IMR-90 (cell line): Measurements from ENCODE around the gene RYR2. TPM values are rescaled to one million over a fixed set of nuclear protein-coding genes. Genes with fewer than 3 reads are reported as not detected.

Source experiments
- ATAC-seq: fragments of 200-7000 bp; cut with Tn5 transposase; 2 replicates; pipeline ENCODE4 v1.9.1; 2020; ENCODE audit warnings: low read depth, mild to moderate bottlenecking, moderate library complexity
- BruUV-seq: library from RNA; stranded (reverse); fragments of 400-500 nt; replicated peaks from 2 replicates; lab custom pipeline; 2021; lab: Mats Ljungman, UMichigan
- CTCF ChIA-PET: fragments of 300-600 bp; formaldehyde crosslinking; extraction: SDS; loops from one replicate; lab custom pipeline; 2021; ENCODE audit warnings: antibody characterized with exemption; lab: Yijun Ruan, JAX
- POLR2A ChIA-PET: fragments of 300-600 bp; sonication (Branson Sonifier 250); formaldehyde crosslinking; loops from one replicate; lab custom pipeline; 2022; ENCODE audit warnings: antibody characterized with exemption; ENCODE audit not compliant: unreplicated experiment; lab: Charles Lee
- DNase-seq: peaks from one replicate; pipeline ENCODE4 v3.0.0; 2013
- H2AFZ ChIP-seq: replicated peaks from 2 replicates; pipeline ENCODE3; 2013; ENCODE audit warnings: low read length, mild to moderate bottlenecking; ENCODE audit not compliant: poor library complexity
- H2AK5ac ChIP-seq: 2 replicates; pipeline ENCODE4 v1.6.1; 2013; ENCODE audit warnings: low read depth, low read length, inconsistent platforms
- H2AK9ac ChIP-seq: replicated peaks from 2 replicates; pipeline ENCODE3; 2013; ENCODE audit warnings: mild to moderate bottlenecking, low read depth, low read length, moderate library complexity; ENCODE audit not compliant: poor library complexity
- H2BK120ac ChIP-seq: 2 replicates; pipeline ENCODE4 v1.6.1; 2013; ENCODE audit warnings: low read depth, low read length, inconsistent platforms
- H2BK15ac ChIP-seq: 3 replicates; pipeline ENCODE4 v1.6.1; 2013; ENCODE audit warnings: low read depth, low read length, inconsistent platforms
- H2BK20ac ChIP-seq: 2 replicates; pipeline ENCODE4 v1.6.1; 2013; ENCODE audit warnings: low read depth, mild to moderate bottlenecking, inconsistent platforms, low read length, moderate library complexity
- H2BK5ac ChIP-seq: 2 replicates; pipeline ENCODE4 v1.6.1; 2013; ENCODE audit warnings: mild to moderate bottlenecking, low read depth, low read length, inconsistent platforms; ENCODE audit not compliant: poor library complexity, severe bottlenecking
- H3K14ac ChIP-seq: replicated peaks from 2 replicates; pipeline ENCODE4 v1.6.1; 2013; ENCODE audit warnings: low read depth, low read length, inconsistent platforms
- H3K18ac ChIP-seq: 2 replicates; pipeline ENCODE4 v1.6.1; 2013; ENCODE audit warnings: low read depth, low read length, control low read depth
- H3K23ac ChIP-seq: 2 replicates; pipeline ENCODE4 v1.6.1; 2013; ENCODE audit warnings: low read depth, low read length, inconsistent platforms
- H3K27ac ChIP-seq: 2 replicates; pipeline ENCODE4 v1.5.1; 2013; ENCODE audit warnings: mild to moderate bottlenecking, control low read depth, low read length; ENCODE audit not compliant: insufficient read depth
- H3K27me3 ChIP-seq: 2 replicates; pipeline ENCODE4 v1.6.1; 2013; ENCODE audit warnings: low read length; ENCODE audit not compliant: control insufficient read depth, insufficient read depth
- H3K36me3 ChIP-seq: 2 replicates; pipeline ENCODE4 v1.6.1; 2013; ENCODE audit warnings: low read length, mixed read lengths; ENCODE audit not compliant: control insufficient read depth, insufficient read depth
- H3K4ac ChIP-seq: 2 replicates; pipeline ENCODE4 v1.6.1; 2013; ENCODE audit warnings: low read depth, low read length, inconsistent platforms
- H3K4me1 ChIP-seq: 2 replicates; pipeline ENCODE4 v1.6.1; 2013; ENCODE audit warnings: low read length, mixed read lengths; ENCODE audit not compliant: control insufficient read depth, insufficient read depth
- H3K4me2 ChIP-seq: 2 replicates; pipeline ENCODE4 v1.6.1; 2013; ENCODE audit warnings: low read depth, mild to moderate bottlenecking, control low read depth, low read length, moderate library complexity
- H3K4me3 ChIP-seq: 2 replicates; pipeline ENCODE4 v1.5.1; 2013; ENCODE audit warnings: low read depth, mild to moderate bottlenecking, control low read depth, low read length, moderate library complexity; ENCODE audit not compliant: insufficient read depth
- H3K56ac ChIP-seq: 2 replicates; pipeline ENCODE4 v1.6.1; 2013; ENCODE audit warnings: low read length, inconsistent platforms; ENCODE audit not compliant: insufficient read depth; ENCODE audit errors: extremely low read depth
- H3K79me1 ChIP-seq, 2 experiments: 2 replicates each; pipeline ENCODE4 v1.6.1; 2013; ENCODE audit warnings: low read length in 2 of 2, inconsistent platforms in 1 of 2, low read depth in 1 of 2
- H3K9ac ChIP-seq: 2 replicates; pipeline ENCODE4 v1.6.1; 2013; ENCODE audit warnings: low read depth, low read length, control low read depth
- H3K9me1 ChIP-seq: 2 replicates; pipeline ENCODE4 v1.6.1; 2013; ENCODE audit warnings: low read length, inconsistent platforms; ENCODE audit not compliant: insufficient read depth
- H3K9me3 ChIP-seq: 2 replicates; pipeline ENCODE4 v1.6.1; 2013; ENCODE audit warnings: low read length; ENCODE audit not compliant: control insufficient read depth, insufficient read depth
- H4K20me1 ChIP-seq: 2 replicates; pipeline ENCODE4 v1.6.1; 2013; ENCODE audit warnings: low read length, inconsistent platforms; ENCODE audit not compliant: insufficient read depth
- H4K5ac ChIP-seq: 2 replicates; pipeline ENCODE4 v1.6.1; 2013; ENCODE audit warnings: mild to moderate bottlenecking, low read depth, low read length, control low read depth
- H4K8ac ChIP-seq, 2 experiments: 2 replicates each; pipeline ENCODE4 v1.6.1; 2013; ENCODE audit warnings: low read depth in 2 of 2, low read length in 2 of 2, control low read depth in 1 of 2, inconsistent platforms in 1 of 2
- H4K91ac ChIP-seq: 2 replicates; pipeline ENCODE4 v1.6.1; 2013; ENCODE audit warnings: low read depth, low read length, inconsistent platforms; ENCODE audit not compliant: insufficient read depth
- BHLHE40 ChIP-seq: fragments of 150-350 bp; IDR thresholded peaks from 2 replicates; pipeline ENCODE4 v1.6.1; 2016; ENCODE audit warnings: mild to moderate bottlenecking, low read depth, low read length
- CEBPB ChIP-seq: IDR thresholded peaks from 2 replicates; pipeline ENCODE4 v1.6.1; 2012; ENCODE audit warnings: low read depth, low read length, improper control_type of control experiment
- CHD1 ChIP-seq: IDR thresholded peaks from 2 replicates; pipeline ENCODE4 v1.6.1; 2012; ENCODE audit warnings: low read depth, low read length, improper control_type of control experiment
- FOS ChIP-seq: fragments of 150-350 bp; IDR thresholded peaks from 2 replicates; pipeline ENCODE4 v1.6.1; 2016; ENCODE audit warnings: low read depth, low read length
- MAFK ChIP-seq: IDR thresholded peaks from 2 replicates; pipeline ENCODE4 v1.6.1; 2012; ENCODE audit warnings: low read depth, low read length, improper control_type of control experiment
- MAZ ChIP-seq: IDR thresholded peaks from 2 replicates; pipeline ENCODE4 v1.6.1; 2012; ENCODE audit warnings: low read depth, mild to moderate bottlenecking, low read length, improper control_type of control experiment, moderate library complexity, borderline replicate concordance
- MXI1 ChIP-seq: IDR thresholded peaks from 2 replicates; pipeline ENCODE4 v1.6.1; 2012; ENCODE audit warnings: low read depth, mild to moderate bottlenecking, low read length, moderate library complexity, borderline replicate concordance
- NFE2L2 ChIP-seq: fragments of 150-350 bp; IDR thresholded peaks from 2 replicates; pipeline ENCODE4 v1.6.1; 2016; ENCODE audit warnings: low read depth, mild to moderate bottlenecking, low read length
- POLR2A ChIP-seq: IDR thresholded peaks from 2 replicates; pipeline ENCODE4 v1.6.1; 2012; ENCODE audit warnings: mild to moderate bottlenecking, low read depth, low read length
- RAD21 ChIP-seq: IDR thresholded peaks from 2 replicates; pipeline ENCODE4 v1.6.1; 2012; ENCODE audit warnings: low read length, improper control_type of control experiment
- RCOR1 ChIP-seq: IDR thresholded peaks from 2 replicates; pipeline ENCODE4 v1.6.1; 2012; ENCODE audit warnings: mild to moderate bottlenecking, low read length, improper control_type of control experiment; ENCODE audit not compliant: insufficient replicate concordance
- RFX5 ChIP-seq: IDR thresholded peaks from 2 replicates; pipeline ENCODE4 v1.8.0; 2012; ENCODE audit warnings: low read depth, mild to moderate bottlenecking, low read length, moderate library complexity
- SMC3 ChIP-seq: fragments of 150-350 bp; IDR thresholded peaks from 2 replicates; pipeline ENCODE4 v1.6.1; 2016; ENCODE audit warnings: low read depth, mild to moderate bottlenecking, antibody characterized with exemption, low read length, moderate library complexity
- WGBS, 2 experiments: methylation state at CpG; one replicate each; pipeline versions ENCODE4 v1.1.5 to v1.1.7; 2013; ENCODE audit warnings: missing lambda C conversion rate in 2 of 2; ENCODE audit not compliant: insufficient read length in 1 of 2; ENCODE audit errors: extremely low coverage in 2 of 2; 5-methylcytosine and 5-hydroxymethylcytosine counted together
- dilution Hi-C: fragments of 300-500 bp; cut with HindIII; formaldehyde crosslinking; loops from one replicate; pipeline ENCODE4 v1.14.3; 2018; ENCODE audit warnings: low sequenced_read_pairs; ENCODE audit not compliant: unreplicated experiment
- in situ Hi-C: fragments of 300-500 bp; cut with MboI; formaldehyde crosslinking; loops from 3 replicates; pipeline ENCODE4 v1.14.3; 2019; ENCODE audit warnings: low sequenced_read_pairs, inconsistent platforms, mixed read lengths
- intact Hi-C: fragments of 100-400 bp; cut with micrococcal nuclease; formaldehyde crosslinking; loops from 2 replicates; pipeline ENCODE4 v1.10.0; 2022
- polyA plus RNA-seq, 3 experiments: library from polyadenylated mRNA; depleted of rRNA; stranded (reverse); fragments of >200 nt; gene quantifications; 2 replicates each; pipeline ENCODE4 v1.2.3, GENCODE V29; 2012; ENCODE audit warnings: low replicate concordance in 1 of 3
- total RNA-seq: library from RNA; depleted of rRNA; stranded (reverse); fragments of >200 nt; gene quantifications from 2 replicates; pipeline ENCODE4 v1.2.3, GENCODE V29; 2012
- TF ChIP-seq, protein P1 (sequence below): fragments of 150-350 bp; IDR thresholded peaks from 2 replicates; pipeline ENCODE4 v1.6.1; 2017; ENCODE audit warnings: mild to moderate bottlenecking, antibody characterized with exemption, low read length, low read depth
- TF ChIP-seq, protein P2 (sequence below): fragments of 150-350 bp; IDR thresholded peaks from 2 replicates; pipeline ENCODE4 v1.6.1; 2016; ENCODE audit warnings: low read depth, mild to moderate bottlenecking, low read length, moderate library complexity, borderline replicate concordance

Gene RYR2
- total and polyA plus RNA-seq, 2 of the 4 experiments (the other 2 are of a cell fraction) = not detected

DNA sequence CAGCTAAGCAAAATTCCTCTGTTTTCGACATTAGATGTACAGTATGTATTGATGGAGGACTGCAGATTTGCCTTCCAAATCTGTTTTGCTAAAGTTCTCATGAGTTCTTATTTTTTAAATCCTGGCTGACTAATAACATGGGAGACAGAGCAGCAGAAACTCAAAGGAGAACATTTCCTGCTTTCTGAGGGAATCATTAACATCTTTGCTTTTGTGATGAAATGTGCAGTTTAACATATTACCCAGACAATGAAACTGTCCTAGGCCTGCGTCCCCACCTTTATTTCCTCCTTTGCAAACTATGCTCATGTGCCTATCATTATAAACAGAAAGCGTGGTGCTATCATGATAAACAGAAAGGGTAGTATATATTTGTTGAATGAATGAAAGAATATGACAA lies 698.9 kb downstream of the RYR2 start:
- no peak overlapping the region for H2AK5ac ChIP-seq
- H2AFZ ChIP-seq = no peak overlapping the region
- H3K4me3 ChIP-seq = no peak overlapping the region
- CTCF ChIA-PET = interaction anchor here (0.6 kb wide), 1 partner anchor 1870 kb away, joined by 3 read pairs; no protein-coding TSS in a partner anchor
- H3K9me1 ChIP-seq = no peaks in the 10 kb centered on the region
- H2BK15ac ChIP-seq = no peak overlapping the region
- no peak overlapping the region for H4K91ac ChIP-seq
- no peak overlapping the region for H3K4me2 ChIP-seq
- no peak overlapping the region for H2AK9ac ChIP-seq
- no peak overlapping the region for H2BK120ac ChIP-seq
- WGBS, 2 experiments = no CpG with 5 or more reads among the region's 3 CpGs
- no peak for ATAC-seq
- no peak overlapping the region for H4K8ac ChIP-seq
- H3K18ac ChIP-seq = no peak overlapping the region
- no peaks in the 10 kb centered on the region for H4K20me1 ChIP-seq
- no peak for TF ChIP-seq CEBPB
- TF ChIP-seq RCOR1 = no peak
- no peak for TF ChIP-seq NFE2L2
- TF ChIP-seq MAFK = no peak
- no peak for TF ChIP-seq BHLHE40
- TF ChIP-seq, protein P1, sequence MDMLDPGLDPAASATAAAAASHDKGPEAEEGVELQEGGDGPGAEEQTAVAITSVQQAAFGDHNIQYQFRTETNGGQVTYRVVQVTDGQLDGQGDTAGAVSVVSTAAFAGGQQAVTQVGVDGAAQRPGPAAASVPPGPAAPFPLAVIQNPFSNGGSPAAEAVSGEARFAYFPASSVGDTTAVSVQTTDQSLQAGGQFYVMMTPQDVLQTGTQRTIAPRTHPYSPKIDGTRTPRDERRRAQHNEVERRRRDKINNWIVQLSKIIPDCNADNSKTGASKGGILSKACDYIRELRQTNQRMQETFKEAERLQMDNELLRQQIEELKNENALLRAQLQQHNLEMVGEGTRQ = no peak
- TF ChIP-seq MAZ = no peak
- TF ChIP-seq FOS = no peak
- TF ChIP-seq, protein P2, sequence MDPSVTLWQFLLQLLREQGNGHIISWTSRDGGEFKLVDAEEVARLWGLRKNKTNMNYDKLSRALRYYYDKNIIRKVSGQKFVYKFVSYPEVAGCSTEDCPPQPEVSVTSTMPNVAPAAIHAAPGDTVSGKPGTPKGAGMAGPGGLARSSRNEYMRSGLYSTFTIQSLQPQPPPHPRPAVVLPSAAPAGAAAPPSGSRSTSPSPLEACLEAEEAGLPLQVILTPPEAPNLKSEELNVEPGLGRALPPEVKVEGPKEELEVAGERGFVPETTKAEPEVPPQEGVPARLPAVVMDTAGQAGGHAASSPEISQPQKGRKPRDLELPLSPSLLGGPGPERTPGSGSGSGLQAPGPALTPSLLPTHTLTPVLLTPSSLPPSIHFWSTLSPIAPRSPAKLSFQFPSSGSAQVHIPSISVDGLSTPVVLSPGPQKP = no peak
- TF ChIP-seq SMC3 = no peak
- no peak for TF ChIP-seq RAD21
- no peak for TF ChIP-seq CHD1
- TF ChIP-seq RFX5 = no peak
- TF ChIP-seq MXI1 = no peak
- TF ChIP-seq POLR2A = no peak
- dilution Hi-C loops = no loop called here
- POLR2A ChIA-PET = no interaction called here
- DNase-seq = no peak
- no peak overlapping the region for H3K23ac ChIP-seq
- H3K9me3 ChIP-seq = no peaks in the 10 kb centered on the region
- no peak overlapping the region for H3K56ac ChIP-seq
- no peaks in the 10 kb centered on the region for H3K36me3 ChIP-seq
- no peak overlapping the region for H3K14ac ChIP-seq
- no peak overlapping the region for H3K27ac ChIP-seq
- no peaks in the 10 kb centered on the region for H3K79me1 ChIP-seq
- H3K9ac ChIP-seq = no peak overlapping the region
- intact Hi-C loops = no loop called here
- H4K5ac ChIP-seq = no peak overlapping the region
- H2BK5ac ChIP-seq = no peak overlapping the region
- H3K4ac ChIP-seq = no peak overlapping the region
- no peak overlapping the region for H2BK20ac ChIP-seq
- no peaks in the 10 kb centered on the region for H3K27me3 ChIP-seq
- H3K4me1 ChIP-seq = no peaks in the 10 kb centered on the region
- no TSS peak for BruUV-seq
- in situ Hi-C loops = no loop called here
